Neural cell (in vitro differentiated cells): ENCODE data around the gene ATP2A2.

ENCODE experiments used
- EZH2 ChIP-seq: fragments of 200-600, 300-800 bp; shearing (Covaris generic), sonication (generic); IDR thresholded peaks from 2 replicates; pipeline ENCODE4 v1.6.1; 2014; ENCODE audit warnings: antibody characterized with exemption, low read length, borderline replicate concordance, mild to moderate bottlenecking; ENCODE audit not compliant: insufficient read depth, poor library complexity, severe bottlenecking
- MXI1 ChIP-seq: fragments of 450-650 bp; conservative IDR thresholded peaks from 2 replicates; pipeline ENCODE4 v1.6.1; 2014; ENCODE audit warnings: antibody characterized with exemption, mild to moderate bottlenecking; ENCODE audit not compliant: poor library complexity, severe bottlenecking
- POLR2AphosphoS5 ChIP-seq: IDR thresholded peaks from 2 replicates; pipeline ENCODE4 v1.6.1; 2012
- RAD21 ChIP-seq: fragments of 450-650 bp; conservative IDR thresholded peaks from 2 replicates; pipeline ENCODE4 v1.6.1; 2014; ENCODE audit warnings: antibody characterized with exemption, mild to moderate bottlenecking, moderate library complexity
- SMC3 ChIP-seq: fragments of 450-650 bp; conservative IDR thresholded peaks from 2 replicates; pipeline ENCODE4 v1.6.1; 2014; ENCODE audit warnings: antibody characterized with exemption, mild to moderate bottlenecking, moderate library complexity; ENCODE audit not compliant: poor library complexity
- TAF1 ChIP-seq: IDR thresholded peaks from 2 replicates; pipeline ENCODE4 v1.6.1; 2012; ENCODE audit warnings: low read depth
- TF ChIP-seq, protein P1 (sequence below): IDR thresholded peaks from 2 replicates; pipeline ENCODE4 v1.6.1; 2012; ENCODE audit warnings: borderline replicate concordance
- TF ChIP-seq, protein P2 (sequence below): fragments of 450-650 bp; IDR thresholded peaks from 2 replicates; pipeline ENCODE4 v1.5.1; 2014; ENCODE audit warnings: antibody characterized with exemption, mild to moderate bottlenecking, moderate library complexity; ENCODE audit not compliant: poor library complexity, severe bottlenecking

DNA sequence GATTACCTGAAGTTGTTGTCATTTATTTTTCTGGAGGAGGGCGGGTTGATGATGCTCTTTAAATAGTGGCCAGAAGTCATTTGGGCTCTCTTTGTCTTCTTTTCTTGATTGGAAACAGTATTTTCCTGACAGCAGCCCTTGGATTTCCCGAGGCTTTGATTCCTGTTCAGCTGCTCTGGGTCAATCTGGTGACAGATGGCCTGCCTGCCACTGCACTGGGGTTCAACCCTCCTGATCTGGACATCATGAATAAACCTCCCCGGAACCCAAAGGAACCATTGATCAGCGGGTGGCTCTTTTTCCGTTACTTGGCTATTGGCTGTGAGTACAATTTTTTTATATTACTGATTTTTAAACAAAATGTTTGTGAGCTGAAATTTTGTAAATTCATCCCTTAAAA, 62.1 kb downstream of the ATP2A2 start:
- TF ChIP-seq, protein P1, sequence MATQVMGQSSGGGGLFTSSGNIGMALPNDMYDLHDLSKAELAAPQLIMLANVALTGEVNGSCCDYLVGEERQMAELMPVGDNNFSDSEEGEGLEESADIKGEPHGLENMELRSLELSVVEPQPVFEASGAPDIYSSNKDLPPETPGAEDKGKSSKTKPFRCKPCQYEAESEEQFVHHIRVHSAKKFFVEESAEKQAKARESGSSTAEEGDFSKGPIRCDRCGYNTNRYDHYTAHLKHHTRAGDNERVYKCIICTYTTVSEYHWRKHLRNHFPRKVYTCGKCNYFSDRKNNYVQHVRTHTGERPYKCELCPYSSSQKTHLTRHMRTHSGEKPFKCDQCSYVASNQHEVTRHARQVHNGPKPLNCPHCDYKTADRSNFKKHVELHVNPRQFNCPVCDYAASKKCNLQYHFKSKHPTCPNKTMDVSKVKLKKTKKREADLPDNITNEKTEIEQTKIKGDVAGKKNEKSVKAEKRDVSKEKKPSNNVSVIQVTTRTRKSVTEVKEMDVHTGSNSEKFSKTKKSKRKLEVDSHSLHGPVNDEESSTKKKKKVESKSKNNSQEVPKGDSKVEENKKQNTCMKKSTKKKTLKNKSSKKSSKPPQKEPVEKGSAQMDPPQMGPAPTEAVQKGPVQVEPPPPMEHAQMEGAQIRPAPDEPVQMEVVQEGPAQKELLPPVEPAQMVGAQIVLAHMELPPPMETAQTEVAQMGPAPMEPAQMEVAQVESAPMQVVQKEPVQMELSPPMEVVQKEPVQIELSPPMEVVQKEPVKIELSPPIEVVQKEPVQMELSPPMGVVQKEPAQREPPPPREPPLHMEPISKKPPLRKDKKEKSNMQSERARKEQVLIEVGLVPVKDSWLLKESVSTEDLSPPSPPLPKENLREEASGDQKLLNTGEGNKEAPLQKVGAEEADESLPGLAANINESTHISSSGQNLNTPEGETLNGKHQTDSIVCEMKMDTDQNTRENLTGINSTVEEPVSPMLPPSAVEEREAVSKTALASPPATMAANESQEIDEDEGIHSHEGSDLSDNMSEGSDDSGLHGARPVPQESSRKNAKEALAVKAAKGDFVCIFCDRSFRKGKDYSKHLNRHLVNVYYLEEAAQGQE: no peak
- no peak for TF ChIP-seq EZH2
- no peak for TF ChIP-seq POLR2AphosphoS5
- TF ChIP-seq, protein P2, sequence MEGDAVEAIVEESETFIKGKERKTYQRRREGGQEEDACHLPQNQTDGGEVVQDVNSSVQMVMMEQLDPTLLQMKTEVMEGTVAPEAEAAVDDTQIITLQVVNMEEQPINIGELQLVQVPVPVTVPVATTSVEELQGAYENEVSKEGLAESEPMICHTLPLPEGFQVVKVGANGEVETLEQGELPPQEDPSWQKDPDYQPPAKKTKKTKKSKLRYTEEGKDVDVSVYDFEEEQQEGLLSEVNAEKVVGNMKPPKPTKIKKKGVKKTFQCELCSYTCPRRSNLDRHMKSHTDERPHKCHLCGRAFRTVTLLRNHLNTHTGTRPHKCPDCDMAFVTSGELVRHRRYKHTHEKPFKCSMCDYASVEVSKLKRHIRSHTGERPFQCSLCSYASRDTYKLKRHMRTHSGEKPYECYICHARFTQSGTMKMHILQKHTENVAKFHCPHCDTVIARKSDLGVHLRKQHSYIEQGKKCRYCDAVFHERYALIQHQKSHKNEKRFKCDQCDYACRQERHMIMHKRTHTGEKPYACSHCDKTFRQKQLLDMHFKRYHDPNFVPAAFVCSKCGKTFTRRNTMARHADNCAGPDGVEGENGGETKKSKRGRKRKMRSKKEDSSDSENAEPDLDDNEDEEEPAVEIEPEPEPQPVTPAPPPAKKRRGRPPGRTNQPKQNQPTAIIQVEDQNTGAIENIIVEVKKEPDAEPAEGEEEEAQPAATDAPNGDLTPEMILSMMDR: no peak
- no peak for TF ChIP-seq TAF1
- no peak for TF ChIP-seq RAD21
- TF ChIP-seq SMC3: no peak
- no peak for TF ChIP-seq MXI1
